ENCODE measurements around the gene BCAS4.

Gene BCAS4

DNA sequence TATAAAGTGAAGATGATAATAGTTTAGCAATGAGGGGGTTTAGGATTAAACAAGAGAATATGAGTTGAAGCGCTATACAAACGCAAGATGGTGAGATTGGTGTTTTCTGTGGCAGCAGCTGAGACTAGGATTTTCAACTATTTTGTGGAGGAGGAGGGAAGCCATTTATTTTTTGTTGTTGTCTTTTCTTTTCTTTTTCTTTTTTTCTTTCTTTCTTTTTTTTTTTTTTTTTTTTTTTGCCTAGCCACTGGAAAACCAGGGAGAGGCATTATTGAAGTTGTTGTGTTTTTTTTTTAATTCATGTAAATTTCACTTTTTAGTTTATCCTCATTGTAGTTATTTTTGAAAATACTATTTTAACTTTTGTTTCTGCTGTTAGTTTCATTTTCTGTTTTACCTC lies 47.6 kb upstream of the BCAS4 start:
- Histone ChIP-seq H3F3A (ENCODE audit: control insufficient read depth, insufficient read depth) (no peaks in the 10 kb centered on the region; the same call in 1 of the 2 replicates), H3K4me2 (ENCODE audit: low read length) (no peak overlapping the region), H3K27me3 (ENCODE audit: control insufficient read depth, low read length) (no peaks in the 10 kb centered on the region)

DNA sequence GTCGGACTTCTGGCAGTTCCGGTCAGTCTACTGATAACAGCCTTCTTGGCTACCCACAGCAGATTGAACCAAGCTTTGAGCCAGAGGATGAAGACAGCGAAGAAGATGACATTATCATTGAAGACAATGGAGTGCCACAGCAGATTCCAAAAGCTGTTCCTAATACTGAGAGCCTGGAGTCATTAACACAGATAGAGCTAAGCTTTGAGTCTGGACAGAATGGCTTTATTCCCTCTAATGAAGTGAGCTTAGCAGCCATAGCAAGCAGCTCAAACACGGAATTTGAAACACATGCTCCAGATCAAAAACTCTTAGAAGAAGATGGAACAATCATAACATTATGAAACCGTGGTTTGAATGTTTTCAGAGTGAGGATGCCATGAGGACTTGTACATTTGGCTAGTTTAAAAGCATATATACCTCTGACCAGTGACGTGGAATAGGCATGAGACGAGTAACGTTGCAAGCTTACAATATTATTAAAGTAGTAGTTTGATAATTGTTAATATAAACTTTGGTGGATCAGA lies 44.7 kb upstream of the BCAS4 start:
- H3K27me3 ChIP-seq (ENCODE audit: control insufficient read depth, low read length): no peaks in the 10 kb centered on the region
- H4K20me1 ChIP-seq (ENCODE audit: control insufficient read depth, insufficient read depth, low read depth, low read length): 0 out of 2 replicates have a peak, but pooled peaks cover 9% of the 10 kb centered on the region
- no peaks in the 10 kb centered on the region for H3K9me3 ChIP-seq (ENCODE audit: control insufficient read depth, insufficient read depth, low read length)
- TF ChIP-seq, protein P1, sequence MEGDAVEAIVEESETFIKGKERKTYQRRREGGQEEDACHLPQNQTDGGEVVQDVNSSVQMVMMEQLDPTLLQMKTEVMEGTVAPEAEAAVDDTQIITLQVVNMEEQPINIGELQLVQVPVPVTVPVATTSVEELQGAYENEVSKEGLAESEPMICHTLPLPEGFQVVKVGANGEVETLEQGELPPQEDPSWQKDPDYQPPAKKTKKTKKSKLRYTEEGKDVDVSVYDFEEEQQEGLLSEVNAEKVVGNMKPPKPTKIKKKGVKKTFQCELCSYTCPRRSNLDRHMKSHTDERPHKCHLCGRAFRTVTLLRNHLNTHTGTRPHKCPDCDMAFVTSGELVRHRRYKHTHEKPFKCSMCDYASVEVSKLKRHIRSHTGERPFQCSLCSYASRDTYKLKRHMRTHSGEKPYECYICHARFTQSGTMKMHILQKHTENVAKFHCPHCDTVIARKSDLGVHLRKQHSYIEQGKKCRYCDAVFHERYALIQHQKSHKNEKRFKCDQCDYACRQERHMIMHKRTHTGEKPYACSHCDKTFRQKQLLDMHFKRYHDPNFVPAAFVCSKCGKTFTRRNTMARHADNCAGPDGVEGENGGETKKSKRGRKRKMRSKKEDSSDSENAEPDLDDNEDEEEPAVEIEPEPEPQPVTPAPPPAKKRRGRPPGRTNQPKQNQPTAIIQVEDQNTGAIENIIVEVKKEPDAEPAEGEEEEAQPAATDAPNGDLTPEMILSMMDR (IDR thresholded peaks at IDR 0.05; ENCODE audit: low read depth, low read length, poor library complexity, severe bottlenecking): no peak
- no peak for TF ChIP-seq EZH2phosphoT487 (IDR thresholded peaks at IDR 0.05; ENCODE audit: borderline replicate concordance, low read length)
- H3K79me2 ChIP-seq (ENCODE audit: control insufficient read depth, low read length): no peaks in the 10 kb centered on the region
- no peak overlapping the region for H3K4me2 ChIP-seq (ENCODE audit: low read length)
- no peaks in the 10 kb centered on the region for H3K9me2 ChIP-seq (replicated peaks; ENCODE audit: control insufficient read depth, low read length)
- no peak overlapping the region for H3K27ac ChIP-seq (ENCODE audit: low read depth, low read length)
- peaks cover 13% of the 10 kb centered on the region for H3K36me3 ChIP-seq (ENCODE audit: control insufficient read depth, low read length)
- no peak overlapping the region for H3K4me3 ChIP-seq (ENCODE audit: low read length)
- H3F3A ChIP-seq (ENCODE audit: control insufficient read depth, insufficient read depth): no peaks in the 10 kb centered on the region; the same call in 1 of the 2 replicates
- no peaks in the 10 kb centered on the region for H3K4me1 ChIP-seq (ENCODE audit: control insufficient read depth, low read length)

More for the DNA sequence above, 47.6 kb upstream of the BCAS4 start:
- Histone ChIP-seq H4K20me1 (ENCODE audit: control insufficient read depth, insufficient read depth, low read depth, low read length) (0 out of 2 replicates have a peak, but pooled peaks cover 9% of the 10 kb centered on the region), H3K9me3 (ENCODE audit: control insufficient read depth, insufficient read depth, low read length) (no peaks in the 10 kb centered on the region), H3K9me2 (replicated peaks; ENCODE audit: control insufficient read depth, low read length) (no peaks in the 10 kb centered on the region), H3K79me2 (ENCODE audit: control insufficient read depth, low read length) (peaks cover 7% of the 10 kb centered on the region; the same call in 1 of the 2 replicates), H3K4me3 (ENCODE audit: low read length) (no peak overlapping the region), H3K36me3 (ENCODE audit: control insufficient read depth, low read length) (peaks cover 13% of the 10 kb centered on the region), H3K27ac (ENCODE audit: low read depth, low read length) (no peak overlapping the region), H3K4me1 (ENCODE audit: control insufficient read depth, low read length) (no peaks in the 10 kb centered on the region)
- TF ChIP-seq, protein P1 (IDR thresholded peaks at IDR 0.05; ENCODE audit: low read depth, low read length, poor library complexity, severe bottlenecking): no peak
- no peak for TF ChIP-seq EZH2phosphoT487 (IDR thresholded peaks at IDR 0.05; ENCODE audit: borderline replicate concordance, low read length)

DNA sequence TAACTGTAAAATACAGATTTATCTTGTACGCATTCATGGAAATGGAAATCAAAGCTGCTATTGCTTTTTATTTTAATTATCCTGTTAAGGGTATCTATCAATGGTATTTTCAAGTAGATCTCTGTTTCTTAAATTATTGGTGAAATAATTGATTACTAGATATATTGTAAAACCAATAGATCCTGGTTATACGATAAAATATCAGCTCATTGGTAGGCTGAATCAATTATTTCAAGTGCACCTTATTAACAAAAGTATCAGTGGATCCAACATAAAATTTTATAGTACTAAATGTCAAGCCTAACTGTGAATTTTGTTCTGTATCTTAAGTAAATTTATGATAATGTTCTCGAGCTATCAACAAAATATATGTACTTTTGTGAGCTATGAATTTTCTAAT lies 41.7 kb upstream of the BCAS4 start:
- no peaks in the 10 kb centered on the region for H3K9me2 ChIP-seq (replicated peaks; ENCODE audit: control insufficient read depth, low read length)
- H3K4me2 ChIP-seq (ENCODE audit: low read length): no peak overlapping the region
- H3K27ac ChIP-seq (ENCODE audit: low read depth, low read length): no peak overlapping the region
- H3K4me3 ChIP-seq (ENCODE audit: low read length): no peak overlapping the region
- no peaks in the 10 kb centered on the region for H3K4me1 ChIP-seq (ENCODE audit: control insufficient read depth, low read length)
- no peak for TF ChIP-seq EZH2phosphoT487 (IDR thresholded peaks at IDR 0.05; ENCODE audit: borderline replicate concordance, low read length)
- TF ChIP-seq, protein P1 (IDR thresholded peaks at IDR 0.05; ENCODE audit: low read depth, low read length, poor library complexity, severe bottlenecking): no peak
- no peaks in the 10 kb centered on the region for H3K79me2 ChIP-seq (ENCODE audit: control insufficient read depth, low read length)
- H3K9me3 ChIP-seq (ENCODE audit: control insufficient read depth, insufficient read depth, low read length): no peaks in the 10 kb centered on the region
- 0 out of 2 replicates have a peak, but pooled peaks cover 5% of the 10 kb centered on the region for H4K20me1 ChIP-seq (ENCODE audit: control insufficient read depth, insufficient read depth, low read depth, low read length)
- no peaks in the 10 kb centered on the region for H3K27me3 ChIP-seq (ENCODE audit: control insufficient read depth, low read length)
- H3F3A ChIP-seq (ENCODE audit: control insufficient read depth, insufficient read depth): no peaks in the 10 kb centered on the region
- H3K36me3 ChIP-seq (ENCODE audit: control insufficient read depth, low read length): peaks cover 10% of the 10 kb centered on the region

Data from DOHH2 (cell line).